NCI-H2227 (cell line): Measurements from ENCODE around the gene KPNA6.
"Not testable (repeated sequence)": the region's sequence is repeated elsewhere in the genome, so short reads cannot be mapped to it uniquely, and the experiment has no call there.

Source experiments
- DNase-seq: peaks from one replicate; lab custom pipeline; 2025; ENCODE audit not compliant: unreplicated experiment; lab: John Stamatoyannopoulos, UW

KPNA6 gene

GRCh38 chr1:32100359-32100758 lies 7.5 kb upstream of the KPNA6 start:
- DNase-seq: no peak

- no peak for DNase-seq
Measured at GRCh38 chr1:32100807-32101708, 6.8 kb upstream of the KPNA6 start.

- DNase-seq: no peak
Measured at GRCh38 chr1:32104127-32104526, 3.7 kb upstream of the KPNA6 start.

- DNase-seq: no peak
Measured at GRCh38 chr1:32105338-32105737, 2.5 kb upstream of the KPNA6 start.

- no peak for DNase-seq
Measured at GRCh38 chr1:32106663-32107275, 1.1 kb upstream of the KPNA6 start.

GRCh38 chr1:32111040-32111623 lies 3.3 kb downstream of the KPNA6 start:
- no peak for DNase-seq

- no peak for DNase-seq
Measured at GRCh38 chr1:32111789-32112188, 3.9 kb downstream of the KPNA6 start.

GRCh38 chr1:32112806-32113375 lies 5.0 kb downstream of the KPNA6 start:
- no peak for DNase-seq

- DNase-seq: not testable (repeated sequence)
Measured at GRCh38 chr1:32113436-32113835, 5.6 kb downstream of the KPNA6 start.

GRCh38 chr1:32114420-32114819 lies 6.6 kb downstream of the KPNA6 start:
- no peak for DNase-seq

- DNase-seq: no peak
Measured at GRCh38 chr1:32115496-32115895, 7.6 kb downstream of the KPNA6 start.

- no peak for DNase-seq
Measured at GRCh38 chr1:32116531-32116930, 8.7 kb downstream of the KPNA6 start.

- no peak for DNase-seq
Measured at GRCh38 chr1:32122151-32122550, 14.3 kb downstream of the KPNA6 start.

- not testable (repeated sequence) for DNase-seq
Measured at GRCh38 chr1:32123361-32123760, 15.5 kb downstream of the KPNA6 start.

GRCh38 chr1:32125313-32125712 lies 17.5 kb downstream of the KPNA6 start:
- no peak for DNase-seq

GRCh38 chr1:32126770-32127169 lies 18.9 kb downstream of the KPNA6 start:
- DNase-seq: no peak

GRCh38 chr1:32127409-32128198 lies 19.7 kb downstream of the KPNA6 start:
- no peak for DNase-seq

- DNase-seq: no peak
Measured at GRCh38 chr1:32128479-32128878, 20.6 kb downstream of the KPNA6 start.

GRCh38 chr1:32128964-32129363 lies 21.1 kb downstream of the KPNA6 start:
- DNase-seq: no peak

GRCh38 chr1:32133950-32134280 lies 26.1 kb downstream of the KPNA6 start:
- not testable (repeated sequence) for DNase-seq

GRCh38 chr1:32137111-32137510 lies 29.3 kb downstream of the KPNA6 start:
- no peak for DNase-seq
